ENCODE data around the gene POP4. TPM values are rescaled to one million over a fixed set of nuclear protein-coding genes. Genes with fewer than 3 reads are reported as not detected.

The POP4 gene
- total RNA-seq, 2 donors from 2014 or later = 36.3 to 40.8 TPM

GRCh38 chr19:29630655-29631054, 24.6 kb downstream of the POP4 start:
- peaks cover 0 to 5% of the 10 kb centered on the region in 2 donors for H3K4me1 ChIP-seq
- no peaks in the 10 kb centered on the region for H3K9me3 ChIP-seq
- H3K4me3 ChIP-seq = no peak overlapping the region
- no peaks in the 10 kb centered on the region for H3K27me3 ChIP-seq
- no peak for TF ChIP-seq CTCF (IDR thresholded peaks at IDR 0.05)
- DNase-seq (ENCODE audit: low spot score) = no peak
- no peak overlapping the region for H3K27ac ChIP-seq
- H3K36me3 ChIP-seq = no peaks in the 10 kb centered on the region

GRCh38 chr19:29631450-29631849, 25.4 kb downstream of the POP4 start:
- no peak for DNase-seq (ENCODE audit: low spot score)
- Histone ChIP-seq H3K27ac (no peak overlapping the region), H3K9me3 (no peaks in the 10 kb centered on the region), H3K36me3 (no peaks in the 10 kb centered on the region), H3K4me3 (no peak overlapping the region), H3K4me1 (peaks cover 0 to 9% of the 10 kb centered on the region in 2 donors), H3K27me3 (no peaks in the 10 kb centered on the region)
- TF ChIP-seq CTCF (IDR thresholded peaks at IDR 0.05) = no peak

- Histone ChIP-seq H3K4me1 (peaks cover 0 to 9% of the 10 kb centered on the region in 2 donors), H3K27ac (peak overlapping the region; percentile 48 to 71), H3K27me3 (no peaks in the 10 kb centered on the region), H3K4me3 (no peak overlapping the region), H3K9me3 (no peaks in the 10 kb centered on the region), H3K36me3 (no peaks in the 10 kb centered on the region)
- DNase-seq (ENCODE audit: low spot score) = no peak
- TF ChIP-seq CTCF (IDR thresholded peaks at IDR 0.05) = no peak
Measured at GRCh38 chr19:29634002-29634401, 27.9 kb downstream of the POP4 start.

- TF ChIP-seq CTCF (IDR thresholded peaks at IDR 0.05) = no peak
- Histone ChIP-seq H3K9me3 (no peaks in the 10 kb centered on the region), H3K27ac (peak overlapping the region; percentile 67 to 71), H3K4me1 (peaks cover 0 to 9% of the 10 kb centered on the region in 2 donors), H3K27me3 (no peaks in the 10 kb centered on the region), H3K36me3 (no peaks in the 10 kb centered on the region), H3K4me3 (no peak overlapping the region)
- DNase-seq (ENCODE audit: low spot score) = no peak
Measured at GRCh38 chr19:29634423-29635130, 28.5 kb downstream of the POP4 start.

- H3K9me3 ChIP-seq = no peaks in the 10 kb centered on the region
- H3K27ac ChIP-seq = no peak overlapping the region
- H3K4me1 ChIP-seq = peaks cover 0 to 9% of the 10 kb centered on the region in 2 donors
- no peaks in the 10 kb centered on the region for H3K27me3 ChIP-seq
- no peaks in the 10 kb centered on the region for H3K36me3 ChIP-seq
- no peak overlapping the region for H3K4me3 ChIP-seq
- TF ChIP-seq CTCF (IDR thresholded peaks at IDR 0.05) = no peak
- DNase-seq (ENCODE audit: low spot score) = no peak
Measured at GRCh38 chr19:29635963-29636362, 29.9 kb downstream of the POP4 start.
